SU-DHL-6 (cell line): ENCODE results near the gene DST.

Experiments
- EZH2phosphoT487 ChIP-seq: fragments of 200-600 bp; sonication (generic), shearing (Covaris generic); conservative IDR thresholded peaks from 2 replicates; pipeline ENCODE4 v1.6.1; 2018; ENCODE audit warnings: mild to moderate bottlenecking, antibody characterized with exemption, low read length, moderate library complexity, mixed read lengths
- TF ChIP-seq, protein P1 (sequence below): fragments of 200-600 bp; sonication (generic); IDR thresholded peaks from one replicate; pipeline ENCODE4 v1.5.1; 2017; ENCODE audit warnings: antibody characterized with exemption, mild to moderate bottlenecking, low read length, moderate library complexity; ENCODE audit not compliant: insufficient read depth, poor library complexity, severe bottlenecking

GRCh38 chr6:56499095-56499494 is 143.6 kb downstream of the DST start:
- TF ChIP-seq, protein P1, sequence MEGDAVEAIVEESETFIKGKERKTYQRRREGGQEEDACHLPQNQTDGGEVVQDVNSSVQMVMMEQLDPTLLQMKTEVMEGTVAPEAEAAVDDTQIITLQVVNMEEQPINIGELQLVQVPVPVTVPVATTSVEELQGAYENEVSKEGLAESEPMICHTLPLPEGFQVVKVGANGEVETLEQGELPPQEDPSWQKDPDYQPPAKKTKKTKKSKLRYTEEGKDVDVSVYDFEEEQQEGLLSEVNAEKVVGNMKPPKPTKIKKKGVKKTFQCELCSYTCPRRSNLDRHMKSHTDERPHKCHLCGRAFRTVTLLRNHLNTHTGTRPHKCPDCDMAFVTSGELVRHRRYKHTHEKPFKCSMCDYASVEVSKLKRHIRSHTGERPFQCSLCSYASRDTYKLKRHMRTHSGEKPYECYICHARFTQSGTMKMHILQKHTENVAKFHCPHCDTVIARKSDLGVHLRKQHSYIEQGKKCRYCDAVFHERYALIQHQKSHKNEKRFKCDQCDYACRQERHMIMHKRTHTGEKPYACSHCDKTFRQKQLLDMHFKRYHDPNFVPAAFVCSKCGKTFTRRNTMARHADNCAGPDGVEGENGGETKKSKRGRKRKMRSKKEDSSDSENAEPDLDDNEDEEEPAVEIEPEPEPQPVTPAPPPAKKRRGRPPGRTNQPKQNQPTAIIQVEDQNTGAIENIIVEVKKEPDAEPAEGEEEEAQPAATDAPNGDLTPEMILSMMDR: no peak
- no peak for TF ChIP-seq EZH2phosphoT487
